ENCODE data around the gene GMIP. TPM values are rescaled to one million over a fixed set of nuclear protein-coding genes. Genes with fewer than 3 reads are reported as not detected.

Gene GMIP
- polyA plus RNA-seq, 5 donors = 7.0 to 11.9 (median 9.1) TPM

Other genes starting within 250 kb of the GMIP start
- 10 to 100 TPM; 33.1 to 57.9 (median 43.8) TPM for gene GATAD2A, start 238.0 kb downstream of the GMIP start, polyA plus RNA-seq (ENCODE audit: insufficient read depth in 1 of 5, insufficient read length in 5 of 5, low replicate concordance in 1 of 5)
- gene TSSK6, start 128.1 kb downstream of the GMIP start, polyA plus RNA-seq (ENCODE audit: insufficient read depth in 1 of 5, insufficient read length in 5 of 5, low replicate concordance in 1 of 5) = 1 to 10 TPM in 3 of 5 donors, under 1 TPM in 2; 0.69 to 1.6 (median 1.2) TPM
- gene NDUFA13, start 127.4 kb downstream of the GMIP start, polyA plus RNA-seq (ENCODE audit: insufficient read depth in 1 of 5, insufficient read length in 5 of 5, low replicate concordance in 1 of 5) = 100 to 1,000 TPM; 177 to 282 (median 180) TPM
- gene YJEFN3, start 114.7 kb downstream of the GMIP start, polyA plus RNA-seq (ENCODE audit: insufficient read depth in 1 of 5, insufficient read length in 5 of 5, low replicate concordance in 1 of 5) = 10 to 100 TPM; 10.1 to 14.8 (median 11.6) TPM
- gene CILP2, start 105.4 kb downstream of the GMIP start, polyA plus RNA-seq (ENCODE audit: insufficient read depth in 1 of 5, insufficient read length in 5 of 5, low replicate concordance in 1 of 5) = 1 to 10 TPM in 1 of 5 donors, under 1 TPM in 4; 0.16 to 1.0 (median 0.35) TPM
- gene PBX4, start 25.0 kb downstream of the GMIP start, polyA plus RNA-seq (ENCODE audit: insufficient read depth in 1 of 5, insufficient read length in 5 of 5, low replicate concordance in 1 of 5) = 10 to 100 TPM; 12.0 to 23.5 (median 17.4) TPM
- gene LPAR2, start 15.4 kb downstream of the GMIP start, polyA plus RNA-seq (ENCODE audit: insufficient read depth in 1 of 5, insufficient read length in 5 of 5, low replicate concordance in 1 of 5) = 10 to 100 TPM; 36.2 to 59.3 (median 46.2) TPM
- 10 to 100 TPM; 35.2 to 54.0 (median 46.6) TPM for gene ATP13A1, start 20.0 kb upstream of the GMIP start, polyA plus RNA-seq (ENCODE audit: insufficient read depth in 1 of 5, insufficient read length in 5 of 5, low replicate concordance in 1 of 5)
- gene ZNF101, start 25.2 kb upstream of the GMIP start, polyA plus RNA-seq (ENCODE audit: insufficient read depth in 1 of 5, insufficient read length in 5 of 5, low replicate concordance in 1 of 5) = 10 to 100 TPM; 10.6 to 16.5 (median 12.5) TPM
- gene ZNF14, start 89.5 kb upstream of the GMIP start, polyA plus RNA-seq (ENCODE audit: insufficient read depth in 1 of 5, insufficient read length in 5 of 5, low replicate concordance in 1 of 5) = 10 to 100 TPM in 4 of 5 donors, 1 to 10 TPM in 1; 9.5 to 15.5 (median 13.0) TPM
- 10 to 100 TPM; 30.3 to 44.6 (median 36.8) TPM for gene ZNF506, start 178.1 kb upstream of the GMIP start, polyA plus RNA-seq (ENCODE audit: insufficient read depth in 1 of 5, insufficient read length in 5 of 5, low replicate concordance in 1 of 5)
- 10 to 100 TPM; 20.2 to 43.0 (median 39.8) TPM for gene ZNF253, start 222.2 kb upstream of the GMIP start, polyA plus RNA-seq (ENCODE audit: insufficient read depth in 1 of 5, insufficient read length in 5 of 5, low replicate concordance in 1 of 5)

Measured in right lung (tissue), 5 donors.